GM21619 (cell line): Measurements from ENCODE around the gene PDE4D.

Source experiments
- ATAC-seq: cut with Tn5 transposase; IDR thresholded peaks from one replicate; pipeline ENCODE4 v1.9.1; 2021; ENCODE audit not compliant: unreplicated experiment

Gene PDE4D

DNA sequence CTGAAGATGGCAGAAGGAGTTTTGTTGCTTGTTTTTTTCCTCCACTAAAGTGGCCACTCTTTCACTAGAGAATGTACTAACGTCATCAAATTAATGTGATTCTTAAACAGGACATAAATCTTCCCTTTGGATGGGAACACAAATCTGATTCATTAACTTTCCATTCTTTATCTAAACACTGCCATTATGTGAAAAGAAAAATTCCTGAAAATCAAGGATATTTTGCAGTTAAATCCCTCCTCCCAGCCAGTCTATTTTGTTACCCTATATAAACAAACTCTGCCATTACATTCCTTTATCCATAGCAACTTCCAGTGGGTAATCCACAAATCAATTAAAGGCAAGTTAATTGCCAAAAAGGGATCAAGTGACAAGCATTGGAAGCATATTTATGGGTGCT is 546.5 kb downstream of the PDE4D start:
- ATAC-seq, result no peak

- no peak for ATAC-seq
Observed at GRCh38 chr5:59346514-59346913, 547.0 kb downstream of the PDE4D start.

DNA sequence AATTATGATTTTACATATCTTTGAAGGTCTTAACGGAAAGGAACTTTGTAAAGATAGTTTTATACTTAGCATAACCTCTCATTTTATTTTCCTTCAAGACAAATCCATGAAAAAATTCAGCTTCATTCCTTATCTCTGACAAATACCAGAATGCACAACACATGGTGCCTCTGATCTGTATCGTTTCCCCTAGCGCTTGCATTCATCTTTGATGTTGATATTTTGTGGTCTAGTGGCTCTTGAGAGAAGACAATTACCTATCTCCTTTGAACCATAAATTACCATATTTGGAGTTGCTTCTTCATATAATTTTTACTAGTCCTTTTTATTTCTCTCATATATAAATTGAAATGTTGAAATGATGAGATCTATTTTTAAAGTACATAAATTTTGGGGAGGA is 551.3 kb downstream of the PDE4D start:
- no peak for ATAC-seq

- ATAC-seq, result no peak
Observed at GRCh38 chr5:59341760-59342159, 551.8 kb downstream of the PDE4D start.

- no peak for ATAC-seq
Observed at GRCh38 chr5:59341155-59341554, 552.4 kb downstream of the PDE4D start.

- ATAC-seq, result no peak
Observed at GRCh38 chr5:59340637-59341036, 552.9 kb downstream of the PDE4D start.

- ATAC-seq, result no peak
Observed at GRCh38 chr5:59337240-59337639, 556.3 kb downstream of the PDE4D start.

DNA sequence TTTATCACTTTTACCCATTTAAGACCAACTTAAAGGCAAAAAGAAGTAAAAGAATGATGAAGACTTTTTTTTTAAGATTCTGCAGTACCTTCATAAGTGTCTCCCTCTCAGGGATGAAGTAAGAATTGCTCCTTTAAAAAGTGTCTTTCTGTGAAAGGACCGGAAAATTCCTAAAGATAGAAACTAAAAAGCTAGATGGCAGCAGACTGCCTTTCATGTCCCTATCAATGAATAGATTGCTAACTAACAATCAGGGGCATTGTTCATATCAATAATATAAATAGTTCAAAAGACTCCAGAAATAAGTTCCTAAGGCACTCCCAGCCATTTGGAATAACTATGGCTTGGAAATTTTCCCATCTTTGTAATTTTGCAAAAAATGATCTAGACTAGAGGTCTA is 558.0 kb downstream of the PDE4D start:
- no peak for ATAC-seq

- no peak for ATAC-seq
Observed at GRCh38 chr5:59333416-59333815, 560.1 kb downstream of the PDE4D start.

GRCh38 chr5:59332236-59332973 is 561.1 kb downstream of the PDE4D start:
- ATAC-seq, result no peak

DNA sequence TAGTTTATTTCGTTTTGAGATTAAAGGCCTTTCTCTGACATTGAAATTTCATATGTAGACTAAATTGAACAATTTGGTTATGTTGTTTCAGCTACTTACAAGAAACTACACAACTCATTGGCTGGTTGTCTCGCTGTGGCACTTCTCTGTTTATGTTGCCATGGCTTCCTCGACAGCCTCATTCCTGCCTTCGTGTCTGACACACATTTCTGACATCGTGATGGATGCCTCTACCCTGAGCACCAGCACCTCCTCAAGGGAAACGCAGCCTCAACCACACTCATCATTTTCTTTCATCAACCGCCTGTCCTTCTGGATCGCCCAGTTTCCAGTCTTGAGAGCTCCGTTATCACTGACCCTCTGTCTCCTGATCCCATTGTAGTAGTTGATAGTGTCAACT is 562.8 kb downstream of the PDE4D start:
- no peak for ATAC-seq

- ATAC-seq, result no peak
Observed at GRCh38 chr5:59328709-59329296, 564.7 kb downstream of the PDE4D start.

GRCh38 chr5:59327191-59327980 is 566.1 kb downstream of the PDE4D start:
- no peak for ATAC-seq

GRCh38 chr5:59326596-59326995 is 566.9 kb downstream of the PDE4D start:
- no peak for ATAC-seq

GRCh38 chr5:59325070-59325469 is 568.5 kb downstream of the PDE4D start:
- ATAC-seq, result no peak

DNA sequence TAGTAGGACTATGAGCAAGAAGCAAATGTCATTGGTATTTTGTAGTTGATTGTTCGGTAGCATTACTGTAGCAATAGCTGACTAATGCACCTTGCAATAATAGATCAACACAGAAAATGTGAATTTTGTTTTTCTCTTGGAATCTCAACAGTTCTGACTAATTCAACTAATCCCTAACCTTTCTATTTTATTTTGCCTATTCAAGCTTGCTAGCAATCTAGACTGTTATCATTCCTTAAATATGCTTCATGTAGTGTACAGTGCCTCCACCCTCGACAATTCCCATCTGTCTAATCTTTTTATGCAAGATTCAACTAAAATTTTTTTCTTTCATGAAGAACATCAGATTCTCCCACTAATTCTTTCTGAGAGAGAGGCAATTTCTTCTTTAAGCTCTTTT is 570.6 kb downstream of the PDE4D start:
- no peak for ATAC-seq

DNA sequence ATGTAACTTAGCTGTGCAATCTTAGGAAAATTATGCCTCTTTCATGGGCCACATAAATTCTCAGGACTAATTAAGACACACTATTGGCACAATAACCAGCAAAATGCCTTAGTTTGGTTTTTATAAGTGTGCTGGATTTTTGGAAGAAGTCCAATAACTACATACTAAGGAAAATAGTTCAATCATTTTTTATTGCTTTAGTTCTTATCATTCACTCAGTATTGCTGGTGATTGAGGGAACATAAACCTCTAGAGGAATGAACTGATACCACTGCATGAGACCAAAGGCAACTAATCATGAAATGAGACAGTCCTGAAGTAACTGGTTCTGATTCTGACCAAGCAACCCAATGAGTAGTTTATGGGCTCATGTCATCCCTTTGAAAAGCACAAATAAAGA is 571.5 kb downstream of the PDE4D start:
- ATAC-seq, result no peak

GRCh38 chr5:59321642-59322041 is 571.9 kb downstream of the PDE4D start:
- no peak for ATAC-seq

- ATAC-seq, result no peak
Observed at GRCh38 chr5:59320420-59320819, 573.1 kb downstream of the PDE4D start.

DNA sequence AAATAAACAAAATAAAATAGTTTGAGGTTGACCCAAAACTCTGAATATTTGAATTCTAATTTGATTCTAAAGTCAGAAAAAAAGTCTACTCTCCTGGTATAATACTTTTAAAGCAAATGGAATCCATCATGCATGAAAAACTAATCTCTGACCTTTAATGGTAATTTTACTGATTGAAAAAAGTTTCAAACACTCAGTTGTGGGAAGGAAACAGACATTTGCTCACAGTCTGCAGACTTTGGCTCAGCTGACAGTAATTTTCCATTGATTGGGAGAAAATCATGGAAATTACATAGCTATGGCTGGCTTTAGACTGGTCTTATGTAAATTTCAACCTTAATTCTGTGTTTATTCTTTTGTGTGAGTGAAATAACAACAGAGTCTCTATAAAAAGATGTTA is 574.3 kb downstream of the PDE4D start:
- ATAC-seq, result no peak

- ATAC-seq, result no peak
Observed at GRCh38 chr5:59317774-59318205, 575.7 kb downstream of the PDE4D start.
